ENCODE data around the gene CTDP1.

Gene CTDP1

DNA sequence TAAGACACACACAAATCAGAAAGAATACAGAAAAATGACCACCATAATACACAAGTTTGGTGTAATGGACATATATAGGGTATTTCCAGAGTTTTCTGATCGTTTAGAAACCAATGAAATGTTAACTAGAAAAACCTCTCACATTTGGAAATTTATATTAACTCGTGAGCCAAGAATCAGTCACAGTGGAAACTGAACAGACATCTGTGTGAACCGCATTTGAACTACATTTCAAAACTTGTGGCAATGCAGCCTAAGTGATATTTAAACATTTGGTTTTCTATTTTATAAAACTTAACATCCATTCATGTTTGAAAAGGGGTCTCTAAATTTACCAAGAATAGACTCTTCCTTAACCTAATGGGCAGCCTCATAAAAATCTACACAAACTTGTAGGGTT, 89.1 kb downstream of the CTDP1 start:
- no peaks in the 10 kb centered on the region for H3K4me1 ChIP-seq
- TF ChIP-seq, protein P1, sequence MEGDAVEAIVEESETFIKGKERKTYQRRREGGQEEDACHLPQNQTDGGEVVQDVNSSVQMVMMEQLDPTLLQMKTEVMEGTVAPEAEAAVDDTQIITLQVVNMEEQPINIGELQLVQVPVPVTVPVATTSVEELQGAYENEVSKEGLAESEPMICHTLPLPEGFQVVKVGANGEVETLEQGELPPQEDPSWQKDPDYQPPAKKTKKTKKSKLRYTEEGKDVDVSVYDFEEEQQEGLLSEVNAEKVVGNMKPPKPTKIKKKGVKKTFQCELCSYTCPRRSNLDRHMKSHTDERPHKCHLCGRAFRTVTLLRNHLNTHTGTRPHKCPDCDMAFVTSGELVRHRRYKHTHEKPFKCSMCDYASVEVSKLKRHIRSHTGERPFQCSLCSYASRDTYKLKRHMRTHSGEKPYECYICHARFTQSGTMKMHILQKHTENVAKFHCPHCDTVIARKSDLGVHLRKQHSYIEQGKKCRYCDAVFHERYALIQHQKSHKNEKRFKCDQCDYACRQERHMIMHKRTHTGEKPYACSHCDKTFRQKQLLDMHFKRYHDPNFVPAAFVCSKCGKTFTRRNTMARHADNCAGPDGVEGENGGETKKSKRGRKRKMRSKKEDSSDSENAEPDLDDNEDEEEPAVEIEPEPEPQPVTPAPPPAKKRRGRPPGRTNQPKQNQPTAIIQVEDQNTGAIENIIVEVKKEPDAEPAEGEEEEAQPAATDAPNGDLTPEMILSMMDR (IDR thresholded peaks at IDR 0.05) = no peak
- H3K9me3 ChIP-seq = peaks cover 0 to 21% (median 18%) of the 10 kb centered on the region in 3 donors
- no peak overlapping the region for H3K27ac ChIP-seq
- intact Hi-C loops (cut with DNase I; ENCODE audit: low total_unique reads) = no loop called here
- H3K36me3 ChIP-seq = no peaks in the 10 kb centered on the region
- no peak overlapping the region for H3K4me3 ChIP-seq
- DNase-seq = no peak
- peaks cover 0 to 22% of the 10 kb centered on the region in 2 donors for H3K27me3 ChIP-seq

DNA sequence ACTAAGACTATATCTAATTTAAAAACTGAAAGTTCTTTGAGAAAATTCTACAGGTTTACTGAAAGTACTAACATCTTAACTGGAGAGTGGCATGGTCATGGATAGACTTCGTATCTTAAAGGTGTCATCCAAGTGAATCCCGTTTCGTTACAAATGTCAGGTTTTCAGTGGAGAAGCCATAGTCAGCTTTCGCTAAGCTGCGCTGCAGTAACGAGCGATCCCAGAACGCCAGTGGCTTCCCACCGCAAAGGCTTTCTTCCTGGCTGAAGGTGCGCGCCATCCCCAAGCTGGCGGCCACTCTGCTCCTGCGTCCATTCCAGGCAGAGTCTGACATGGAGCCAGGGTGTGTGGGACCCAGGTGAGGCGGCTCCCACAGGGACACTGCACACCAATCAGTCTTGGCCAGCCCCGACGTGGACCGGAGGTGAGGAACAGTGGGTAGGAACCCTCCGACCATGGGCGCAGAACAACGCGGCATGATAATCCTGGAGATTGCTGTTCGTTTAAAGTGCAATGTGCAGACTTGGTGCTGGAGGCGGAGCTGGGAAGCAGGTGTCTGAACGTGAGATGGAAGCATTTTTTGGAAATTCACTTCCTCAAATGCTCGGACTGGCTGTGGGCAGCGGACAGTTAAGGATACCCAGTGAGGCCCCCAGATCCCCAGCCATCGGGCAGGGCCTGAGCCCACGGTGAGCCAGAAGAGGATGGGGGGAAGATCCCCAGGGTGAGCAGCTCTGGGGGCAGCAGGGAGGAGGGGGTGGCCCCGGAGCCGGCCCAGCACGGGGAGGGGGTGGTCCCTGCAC, 90.3 kb downstream of the CTDP1 start:
- Histone ChIP-seq H3K27me3 (peaks cover 0 to 34% of the 10 kb centered on the region in 2 donors), H3K4me3 (no peak overlapping the region), H3K9me3 (peaks cover 0 to 21% (median 18%) of the 10 kb centered on the region in 3 donors), H3K4me1 (no peaks in the 10 kb centered on the region), H3K27ac (no peak overlapping the region), H3K36me3 (no peaks in the 10 kb centered on the region)
- DNase-seq = peak in 1 of 2 donors; percentile 28
- intact Hi-C loops (cut with DNase I; ENCODE audit: low total_unique reads) = no loop called here
- TF ChIP-seq, protein P1 (IDR thresholded peaks at IDR 0.05) = no peak

DNA sequence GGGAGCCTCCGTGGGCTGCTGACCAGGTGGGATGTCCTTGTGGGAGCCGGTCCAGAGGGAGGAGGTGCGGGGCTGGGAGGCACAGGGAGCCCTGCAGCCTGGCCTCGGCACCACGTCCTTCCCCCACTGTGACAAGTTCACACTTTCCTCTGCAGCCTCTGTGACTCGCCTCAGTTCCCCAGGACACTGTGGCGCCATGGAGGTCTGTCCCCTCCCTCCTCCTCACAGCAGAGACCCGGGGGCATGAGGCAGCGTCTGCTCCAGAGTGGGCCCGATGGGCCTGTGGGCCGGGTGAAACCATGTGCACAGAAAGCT, 90.9 kb downstream of the CTDP1 start:
- no peak overlapping the region for H3K4me3 ChIP-seq
- TF ChIP-seq, protein P1 (IDR thresholded peaks at IDR 0.05) = no peak
- peaks cover 0 to 39% of the 10 kb centered on the region in 2 donors for H3K27me3 ChIP-seq
- no peaks in the 10 kb centered on the region for H3K36me3 ChIP-seq
- peak in 1 of 2 donors; percentile 23 for DNase-seq
- H3K4me1 ChIP-seq = no peaks in the 10 kb centered on the region
- H3K27ac ChIP-seq = no peak overlapping the region
- peaks cover 0 to 21% (median 18%) of the 10 kb centered on the region in 3 donors for H3K9me3 ChIP-seq
- intact Hi-C loops (cut with DNase I; ENCODE audit: low total_unique reads) = no loop called here

DNA sequence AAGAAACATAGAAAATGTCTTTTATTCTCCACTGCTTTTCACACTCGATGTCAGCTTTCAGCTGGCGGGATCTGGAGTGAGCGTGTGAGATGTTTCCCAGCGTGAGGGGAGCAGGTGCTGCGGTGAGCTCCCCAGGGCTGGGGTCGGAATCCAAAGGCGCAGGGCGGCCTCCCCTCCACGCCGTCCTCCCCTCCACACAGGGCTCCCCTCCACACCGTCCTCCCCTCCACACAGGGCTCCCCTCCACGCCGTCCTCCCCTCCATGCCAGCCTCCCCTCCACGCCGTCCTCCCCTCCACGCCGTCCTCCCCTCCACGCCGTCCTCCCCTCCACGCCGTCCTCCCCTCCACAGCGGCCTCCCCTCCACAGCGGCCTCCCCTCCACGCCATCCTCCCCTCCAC, 91.2 kb downstream of the CTDP1 start:
- intact Hi-C loops (cut with DNase I; ENCODE audit: low total_unique reads) = no loop called here
- Histone ChIP-seq H3K36me3 (no peaks in the 10 kb centered on the region), H3K27me3 (peaks cover 0 to 42% of the 10 kb centered on the region in 2 donors), H3K4me1 (no peaks in the 10 kb centered on the region), H3K27ac (no peak overlapping the region), H3K4me3 (no peak overlapping the region), H3K9me3 (peaks cover 0 to 21% (median 18%) of the 10 kb centered on the region in 3 donors)
- DNase-seq = peak in 1 of 2 donors; percentile 56
- TF ChIP-seq, protein P1 (IDR thresholded peaks at IDR 0.05) = no peak

DNA sequence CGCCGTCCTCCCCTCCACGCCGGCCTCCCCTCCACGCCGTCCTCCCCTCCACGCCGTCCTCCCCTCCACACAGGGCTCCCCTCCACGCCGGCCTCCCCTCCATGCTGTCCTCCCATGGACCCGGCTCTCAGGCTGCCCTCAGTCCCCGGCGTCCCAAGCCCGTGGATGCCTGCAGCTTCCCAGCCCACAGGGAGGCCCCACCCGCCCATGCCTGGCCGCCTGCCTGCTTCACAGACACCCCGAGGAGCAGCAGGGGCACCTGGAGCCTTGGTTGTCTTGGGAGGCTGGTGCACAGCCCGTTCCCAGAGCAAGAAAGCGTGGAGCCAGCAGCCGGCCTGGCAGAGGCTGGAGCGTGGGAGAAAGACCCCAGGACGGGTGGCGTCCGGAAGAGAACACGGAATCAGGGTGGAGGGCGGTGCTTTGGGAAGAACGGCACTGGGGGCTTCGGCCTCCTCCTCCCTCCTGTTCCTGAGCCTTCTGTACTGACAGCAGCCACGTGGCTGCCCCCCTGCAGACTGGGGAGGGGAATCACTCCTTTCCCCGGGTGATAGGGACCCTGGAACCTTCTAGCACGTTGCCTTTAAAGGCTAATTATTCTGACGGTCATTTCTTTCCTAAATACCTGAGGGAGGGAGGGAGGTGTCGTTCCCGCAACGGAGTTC, 92.0 kb downstream of the CTDP1 start:
- DNase-seq = peak in 1 of 2 donors; percentile 37
- no peak overlapping the region for H3K27ac ChIP-seq
- H3K9me3 ChIP-seq = peaks cover 0 to 21% (median 12%) of the 10 kb centered on the region in 3 donors
- H3K27me3 ChIP-seq = peaks cover 0 to 47% of the 10 kb centered on the region in 2 donors
- TF ChIP-seq, protein P1 (IDR thresholded peaks at IDR 0.05) = no peak
- intact Hi-C loops (cut with DNase I; ENCODE audit: low total_unique reads) = no loop called here
- no peaks in the 10 kb centered on the region for H3K4me1 ChIP-seq
- H3K36me3 ChIP-seq = no peaks in the 10 kb centered on the region
- H3K4me3 ChIP-seq = no peak overlapping the region

Measured in tibial artery (tissue), 4 donors.